ENCODE data around the gene PRELID3B.

The PRELID3B gene

DNA sequence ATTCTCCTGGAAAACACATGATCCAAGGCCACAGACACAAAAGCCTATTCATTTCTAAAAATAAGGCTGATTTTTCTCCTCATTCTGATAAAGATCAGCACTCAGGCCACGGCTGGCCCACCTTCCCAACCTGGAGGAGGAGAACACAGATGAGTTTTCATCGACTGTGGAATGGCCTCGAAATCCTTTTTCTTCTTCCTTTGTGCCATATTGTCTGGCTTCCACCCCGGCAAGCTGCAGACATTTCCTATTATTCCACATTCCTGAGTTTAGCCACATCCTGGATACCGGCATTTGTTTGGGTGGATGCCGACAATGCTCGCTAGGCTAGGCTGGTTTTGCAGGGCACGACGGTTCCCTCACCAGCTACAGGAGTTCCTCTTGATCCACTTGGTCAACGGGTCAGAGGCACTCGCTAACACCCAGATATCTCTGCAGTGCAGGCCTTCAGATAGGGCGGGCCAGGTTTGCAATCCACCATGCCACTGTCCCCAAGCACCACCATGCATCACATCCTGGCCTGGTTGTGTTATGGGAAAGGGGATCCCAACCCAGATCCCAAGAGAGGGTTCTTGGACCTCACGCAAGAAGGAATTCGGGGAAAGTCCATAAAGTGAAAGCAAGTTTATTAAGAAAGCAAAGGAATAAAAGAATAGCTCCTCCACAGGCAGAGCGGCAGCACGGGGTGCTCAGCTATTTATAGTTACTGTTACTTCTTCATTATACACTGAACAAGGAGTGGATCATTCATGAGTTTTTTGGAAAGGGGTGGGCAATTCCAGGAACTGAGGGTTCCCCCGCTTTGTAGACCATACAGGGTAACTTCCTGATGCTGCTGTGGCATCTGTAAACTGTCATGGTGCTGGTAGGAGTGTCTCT, 31.4 kb downstream of the PRELID3B start:
- Histone ChIP-seq H3K27me3 (peaks cover 19% of the 10 kb centered on the region), H3K4me3 (no peak overlapping the region)

DNA sequence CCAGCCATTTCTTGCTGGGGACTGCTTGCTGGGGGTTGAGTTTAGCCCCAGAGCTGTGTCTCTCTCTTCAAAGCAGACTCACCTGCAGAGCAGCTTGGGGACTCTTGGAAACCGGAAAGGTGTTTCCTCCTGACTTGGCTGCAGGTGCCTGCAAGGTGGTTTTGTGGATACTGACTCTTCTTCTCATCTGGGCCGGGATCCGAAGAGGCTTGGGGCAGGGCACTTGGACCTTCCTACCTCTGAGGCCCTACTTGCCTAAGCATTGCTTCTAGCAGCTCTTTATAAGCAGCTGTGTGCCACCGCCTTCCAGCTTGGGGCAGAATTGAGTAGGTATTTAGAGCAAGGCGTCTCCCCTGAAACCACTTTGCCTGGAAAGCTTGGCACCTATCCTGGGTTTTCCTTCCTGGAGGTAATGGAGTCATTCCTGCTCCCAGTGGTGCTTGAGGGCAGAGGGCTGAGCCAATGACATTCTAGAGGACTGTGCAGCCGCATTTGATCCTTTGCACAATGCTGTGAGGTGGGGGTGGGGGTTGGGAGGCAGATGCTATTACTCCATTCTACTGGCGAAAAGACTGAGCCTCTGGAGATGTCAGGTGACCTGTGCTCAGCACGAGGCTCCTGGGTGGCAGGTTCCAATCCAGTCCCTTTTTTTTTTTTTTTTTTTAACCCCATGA, 32.1 kb downstream of the PRELID3B start:
- no peak for TF ChIP-seq Cebpa-rat (IDR thresholded peaks at IDR 0.05)
- Histone ChIP-seq H3K27ac (no peak overlapping the region), H4K20me1 (peaks cover 9% of the 10 kb centered on the region; the same call in 1 of the 2 replicates), H3K36me3 (no peaks in the 10 kb centered on the region), H3K4me2 (no peak overlapping the region), H3K9ac (no peak overlapping the region), H3K4me3 (no peak overlapping the region), H3K4me1 (peaks cover 50% of the 10 kb centered on the region), H3K27me3 (peaks cover 23% of the 10 kb centered on the region), H3K9me3 (no peaks in the 10 kb centered on the region)

More for the DNA sequence above, 31.4 kb downstream of the PRELID3B start:
- H3K36me3 ChIP-seq, result no peaks in the 10 kb centered on the region
- no peak for TF ChIP-seq Cebpa-rat (IDR thresholded peaks at IDR 0.05)
- H3K4me2 ChIP-seq, result no peak overlapping the region
- no peak overlapping the region for H3K9ac ChIP-seq
- 0 out of 2 replicates have a peak, but pooled peaks cover 1% of the 10 kb centered on the region for H4K20me1 ChIP-seq
- no peaks in the 10 kb centered on the region for H3K9me3 ChIP-seq
- H3K4me1 ChIP-seq, result peaks cover 49% of the 10 kb centered on the region
- H3K27ac ChIP-seq, result no peak overlapping the region

DNA sequence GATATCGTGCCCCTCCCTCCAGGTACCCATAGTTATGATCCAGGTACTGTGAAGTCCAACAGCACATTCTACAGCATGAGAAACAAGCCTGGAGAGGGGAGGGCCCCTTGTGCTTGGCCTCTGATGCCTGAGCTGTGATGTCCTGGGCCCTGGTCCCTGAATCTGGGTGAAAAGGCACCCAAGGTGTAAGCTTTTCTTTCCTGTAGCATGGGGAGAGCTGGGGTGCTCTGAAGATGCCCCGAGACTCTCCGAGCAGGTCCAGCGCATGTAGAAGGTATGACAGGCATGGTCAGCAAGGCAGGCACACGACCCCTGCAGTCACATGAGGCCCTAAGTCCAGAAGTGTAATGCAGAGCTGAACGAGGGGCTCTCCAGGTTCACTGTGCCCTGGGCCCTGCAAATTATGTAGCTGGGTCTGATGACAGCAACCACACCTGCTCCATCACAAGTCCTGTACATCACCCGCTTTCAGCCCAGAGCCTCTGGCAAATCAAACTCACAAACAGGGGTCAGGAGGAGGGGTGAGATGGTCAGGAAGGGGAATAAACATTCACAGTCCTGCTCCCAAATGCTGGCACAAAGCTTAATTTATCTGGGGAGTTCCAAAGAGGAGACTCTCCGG, 33.8 kb downstream of the PRELID3B start:
- TF ChIP-seq Cebpa-rat (IDR thresholded peaks at IDR 0.05), result no peak
- Histone ChIP-seq H3K36me3 (no peaks in the 10 kb centered on the region), H3K4me2 (peak overlapping the region; percentile 94), H3K27me3 (peaks cover 23% of the 10 kb centered on the region), H3K9me3 (no peaks in the 10 kb centered on the region), H3K4me1 (peaks cover 55% of the 10 kb centered on the region), H3K4me3 (no peak overlapping the region), H4K20me1 (peaks cover 23% of the 10 kb centered on the region; the same call in 1 of the 2 replicates), H3K27ac (no peak overlapping the region), H3K9ac (no peak overlapping the region)

DNA sequence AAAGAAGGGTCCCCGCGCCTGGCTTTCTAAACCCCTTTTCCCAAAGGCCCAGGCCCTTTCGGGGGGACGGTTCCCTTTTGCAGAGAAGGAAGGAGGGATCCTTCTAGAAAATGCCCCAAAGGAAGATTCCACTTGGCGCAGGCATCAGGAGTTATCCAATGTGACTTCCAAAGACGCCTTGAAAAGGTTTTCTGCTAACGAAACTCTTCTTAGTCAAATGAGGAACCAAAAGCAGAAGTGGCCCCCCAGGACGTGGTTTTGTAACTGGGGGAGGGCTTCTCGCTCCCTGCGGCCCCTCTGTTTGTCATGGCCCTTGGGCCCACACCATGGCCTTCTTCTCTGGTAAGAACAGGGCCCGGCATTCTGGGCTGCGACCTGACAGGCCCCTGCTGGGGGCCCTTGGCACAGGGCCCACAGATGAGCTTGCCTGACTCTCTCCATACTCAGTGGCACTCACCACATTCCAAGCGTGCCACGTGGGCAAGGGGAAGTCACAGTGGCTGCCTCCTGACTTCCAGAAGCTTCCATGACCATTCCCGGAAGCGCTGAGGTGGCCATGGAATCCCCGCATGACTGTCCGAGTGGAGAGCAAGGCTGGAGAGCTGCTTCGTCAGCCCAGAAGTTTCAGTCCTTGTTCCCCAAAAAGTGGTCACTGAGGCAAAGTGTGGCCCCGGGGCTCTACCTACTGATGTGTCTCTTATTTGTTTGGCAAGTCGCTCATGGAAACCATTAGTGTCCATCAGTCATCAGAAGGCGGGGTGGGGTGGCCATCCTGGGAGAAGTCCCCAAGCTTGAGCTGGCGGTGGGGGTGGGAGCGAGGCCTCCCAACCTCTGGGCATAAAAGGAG, 34.7 kb downstream of the PRELID3B start:
- H3K36me3 ChIP-seq, result no peaks in the 10 kb centered on the region
- no peak for TF ChIP-seq Cebpa-rat (IDR thresholded peaks at IDR 0.05)
- H3K9me3 ChIP-seq, result no peaks in the 10 kb centered on the region
- peaks cover 23% of the 10 kb centered on the region for H3K27me3 ChIP-seq
- H3K4me2 ChIP-seq, result peak overlapping the region; percentile 94
- H3K9ac ChIP-seq, result peak overlapping the region; percentile 74
- peaks cover 25% of the 10 kb centered on the region; the same call in 1 of the 2 replicates for H4K20me1 ChIP-seq
- H3K4me1 ChIP-seq, result peaks cover 62% of the 10 kb centered on the region
- H3K27ac ChIP-seq, result peak overlapping the region; percentile 73
- peak overlapping the region; percentile 66 for H3K4me3 ChIP-seq

DNA sequence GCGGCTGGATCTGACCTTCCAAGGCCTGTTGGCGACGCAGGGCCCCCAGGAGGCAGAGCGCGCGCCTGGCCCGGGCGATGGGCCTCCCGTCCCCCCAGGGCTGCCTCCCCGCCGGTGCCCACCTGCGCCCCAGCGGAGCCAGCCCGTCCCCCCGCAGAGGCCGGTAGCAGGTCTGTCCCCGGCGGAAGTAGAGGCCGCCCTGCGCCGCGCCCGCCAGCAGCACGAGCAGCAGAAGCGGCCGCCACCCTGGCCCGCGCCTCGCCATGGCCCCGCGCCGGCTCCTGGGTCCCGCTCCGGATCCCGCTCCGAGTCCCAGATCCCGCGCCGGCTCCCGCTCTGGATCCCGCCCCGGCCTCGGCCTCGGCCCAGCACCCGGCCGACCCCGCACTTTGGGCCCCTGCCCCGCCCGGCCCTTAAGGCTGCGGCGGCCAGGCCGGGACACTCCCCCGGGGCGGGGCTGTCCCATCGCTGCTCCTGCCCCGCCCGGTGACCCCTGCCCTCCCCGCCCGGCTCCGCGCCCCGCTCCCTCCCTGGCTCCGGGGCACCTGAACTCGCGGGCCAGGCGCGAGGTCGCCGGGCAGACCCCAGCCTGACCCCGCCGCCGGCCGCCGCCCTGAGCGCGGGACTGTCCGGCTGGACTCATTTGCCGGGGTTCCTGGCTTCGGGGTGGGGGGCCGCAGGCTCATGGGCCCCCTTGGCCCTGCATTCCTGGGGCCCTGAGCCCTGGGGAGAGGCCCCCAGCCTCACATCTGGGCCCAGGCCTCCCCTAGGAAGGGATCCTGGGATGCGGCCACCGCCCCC, 35.5 kb downstream of the PRELID3B start, which contains the start of gene CTSZ:
CTSZ (minus strand) TSS at position 391 of the 801 bp plus-strand sequence; CDS start at position 265, 126 bp downstream.
- TF ChIP-seq Cebpa-rat (IDR thresholded peaks at IDR 0.05), result no peak
- peak within 1 kb of the TSS; percentile 66 for H3K4me3 ChIP-seq
- H3K36me3 ChIP-seq, result no peaks in the 10 kb centered on the region
- peak within 1 kb of the TSS; percentile 74 for H3K9ac ChIP-seq
- peaks cover 66% of the 10 kb centered on the region for H3K4me1 ChIP-seq
- H4K20me1 ChIP-seq, result peaks cover 25% of the 10 kb centered on the region; the same call in 1 of the 2 replicates
- peak within 1 kb of the TSS; percentile 73 for H3K27ac ChIP-seq
- H3K27me3 ChIP-seq, result peaks cover 23% of the 10 kb centered on the region
- H3K4me2 ChIP-seq, result peak within 1 kb of the TSS; percentile 94
- no peaks in the 10 kb centered on the region for H3K9me3 ChIP-seq

DNA sequence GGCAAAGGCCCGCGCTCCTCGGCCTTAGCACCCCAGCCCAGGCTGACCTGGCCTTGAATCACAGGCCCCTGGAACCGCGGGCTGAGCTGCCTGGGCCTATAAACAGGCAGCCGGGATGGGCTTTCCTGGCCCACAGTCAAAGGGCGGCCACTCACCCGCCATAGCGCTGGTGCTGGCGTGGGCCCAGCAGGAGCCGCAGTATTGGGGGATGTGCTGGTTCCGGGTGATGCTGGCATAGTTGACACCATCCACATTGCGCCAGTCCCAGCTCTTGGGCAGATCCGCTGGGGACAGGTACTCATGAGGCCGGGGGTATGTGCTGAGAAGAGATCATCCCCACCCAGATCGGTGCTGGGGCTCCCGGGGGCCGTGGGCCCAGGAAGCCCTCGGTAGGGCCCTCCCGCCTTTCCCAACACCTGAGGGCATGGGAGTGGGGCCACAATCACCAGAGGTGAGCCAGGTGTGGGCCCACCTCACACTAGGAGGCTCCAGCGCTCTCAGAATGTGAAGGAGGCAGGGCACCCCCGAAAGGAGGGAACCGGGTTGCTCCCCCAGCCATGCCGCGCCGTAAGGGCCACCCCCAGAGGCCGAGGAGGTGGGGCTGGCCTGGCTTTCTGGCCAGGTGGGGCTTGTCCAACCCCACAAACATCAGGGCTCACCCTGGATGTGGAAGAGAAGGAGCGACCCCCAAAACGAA, 36.3 kb downstream of the PRELID3B start:
- no peak for TF ChIP-seq Cebpa-rat (IDR thresholded peaks at IDR 0.05)
- Histone ChIP-seq H3K4me1 (peaks cover 66% of the 10 kb centered on the region), H3K4me3 (peak overlapping the region; percentile 66), H3K27me3 (peaks cover 23% of the 10 kb centered on the region), H3K36me3 (no peaks in the 10 kb centered on the region), H3K27ac (peak overlapping the region; percentile 73), H4K20me1 (peaks cover 25% of the 10 kb centered on the region; the same call in 1 of the 2 replicates), H3K9ac (peak overlapping the region; percentile 74), H3K4me2 (peak overlapping the region; percentile 94), H3K9me3 (no peaks in the 10 kb centered on the region)

DNA sequence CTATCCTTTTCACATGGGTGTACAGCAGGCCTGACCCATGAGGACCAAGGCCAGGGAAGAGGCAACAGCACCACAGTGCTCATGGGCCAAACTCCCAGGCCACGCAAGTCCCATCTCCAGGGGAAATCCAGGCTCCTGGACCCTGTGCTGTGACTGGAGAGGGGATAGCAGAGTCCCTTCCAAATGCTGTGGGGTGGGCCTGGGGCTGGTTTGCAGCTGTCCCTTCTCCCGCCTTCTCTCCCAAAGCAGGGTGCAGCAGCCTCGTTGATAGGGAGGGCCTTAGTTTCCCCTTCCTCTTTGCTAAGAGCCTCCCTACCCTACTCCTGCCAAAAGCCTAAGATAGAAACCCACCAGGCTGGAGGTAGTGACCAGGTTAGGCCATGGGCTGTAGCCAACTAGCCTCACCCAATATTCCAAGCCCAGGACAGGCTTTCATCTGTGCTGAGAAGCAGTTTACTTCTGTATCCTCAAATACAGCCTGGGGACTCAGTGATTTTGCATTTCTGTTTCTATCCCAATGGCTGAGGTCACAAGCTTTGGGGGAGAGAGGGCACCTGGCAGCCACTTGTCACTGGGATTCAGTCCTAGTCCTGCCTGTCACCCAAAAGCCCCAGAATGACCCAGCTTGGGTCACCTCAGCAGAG, 36.9 kb downstream of the PRELID3B start:
- H3K4me2 ChIP-seq, result peak overlapping the region; percentile 94
- TF ChIP-seq Cebpa-rat (IDR thresholded peaks at IDR 0.05), result no peak
- peaks cover 6% of the 10 kb centered on the region; the same call in 1 of the 2 replicates for H3K36me3 ChIP-seq
- peaks cover 66% of the 10 kb centered on the region for H3K4me1 ChIP-seq
- no peaks in the 10 kb centered on the region for H3K9me3 ChIP-seq
- H4K20me1 ChIP-seq, result peaks cover 25% of the 10 kb centered on the region; the same call in 1 of the 2 replicates
- peak overlapping the region; percentile 66; the same call in 1 of the 2 replicates for H3K4me3 ChIP-seq
- no peak overlapping the region for H3K27ac ChIP-seq
- H3K9ac ChIP-seq, result no peak overlapping the region
- H3K27me3 ChIP-seq, result peaks cover 23% of the 10 kb centered on the region
